Osteocyte (in vitro differentiated cells): ENCODE data around the gene PLXNA4. TPM values are rescaled to one million over a fixed set of nuclear protein-coding genes. Genes with fewer than 3 reads are reported as not detected.

Experiments
- DNase-seq: peaks from one replicate; pipeline ENCODE4 v3.0.0; 2021; ENCODE audit warnings: mixed read lengths; ENCODE audit not compliant: unreplicated experiment; ENCODE audit errors: extremely low spot score
- H3K27ac Mint-ChIP-seq: one replicate; pipeline ENCODE4 v1.8.0; 2021; ENCODE audit warnings: mild to moderate bottlenecking, mixed read lengths; ENCODE audit not compliant: unreplicated experiment
- H3K27me3 Mint-ChIP-seq: one replicate; pipeline ENCODE4 v1.8.0; 2021; ENCODE audit warnings: mixed read lengths; ENCODE audit not compliant: unreplicated experiment
- H3K36me3 Mint-ChIP-seq: one replicate; pipeline ENCODE4 v1.8.0; 2021; ENCODE audit warnings: mixed read lengths; ENCODE audit not compliant: unreplicated experiment
- H3K4me1 Mint-ChIP-seq: one replicate; pipeline ENCODE4 v1.8.0; 2021; ENCODE audit warnings: mixed read lengths; ENCODE audit not compliant: unreplicated experiment
- H3K4me3 Mint-ChIP-seq: one replicate; pipeline ENCODE4 v1.8.0; 2021; ENCODE audit warnings: mild to moderate bottlenecking, moderate library complexity, mixed read lengths; ENCODE audit not compliant: unreplicated experiment
- H3K9me3 Mint-ChIP-seq: one replicate; pipeline ENCODE4 v1.8.0; 2021; ENCODE audit warnings: mixed read lengths; ENCODE audit not compliant: unreplicated experiment
- total RNA-seq: library from RNA; stranded (reverse); gene quantifications from 2 replicates; pipeline ENCODE4 v1.2.1, GENCODE V29; 2021
- TF ChIP-seq, protein P1 (sequence below): fragments of 200-600 bp; sonication (generic); IDR thresholded peaks from 2 replicates; pipeline ENCODE4 v1.5.0; 2021; ENCODE audit warnings: antibody characterized with exemption, mild to moderate bottlenecking, moderate library complexity

Gene PLXNA4
- total RNA-seq, 1 donor from 2014 or later, result 59.0 TPM

DNA sequence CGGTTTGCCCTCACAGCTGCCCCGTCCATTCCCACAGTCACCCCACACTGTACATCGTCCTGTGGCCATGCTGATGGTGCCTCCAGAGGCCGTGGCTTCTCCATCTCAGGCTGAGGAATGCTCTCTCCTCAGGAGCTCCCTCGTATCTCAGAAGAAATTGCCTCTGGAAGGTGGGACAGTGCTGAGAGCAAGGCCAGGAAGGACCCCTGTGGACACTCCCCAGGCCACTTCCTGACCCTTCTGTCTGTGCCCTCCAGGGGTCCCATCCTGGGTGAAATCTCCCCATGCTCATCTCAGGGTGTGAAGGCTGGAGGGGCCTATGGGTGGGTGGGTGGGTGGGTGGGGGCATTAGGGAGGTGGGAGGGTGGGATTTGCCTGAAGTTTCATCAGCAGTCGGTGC is 454.3 kb downstream of the PLXNA4 start:
- Mint-ChIP-seq H3K27me3 (no peaks in the 10 kb centered on the region), H3K4me1 (peaks cover 23% of the 10 kb centered on the region), H3K36me3 (no peaks in the 10 kb centered on the region), H3K9me3 (no peaks in the 10 kb centered on the region), H3K27ac (no peak overlapping the region), H3K4me3 (no peak overlapping the region)
- DNase-seq, result no peak
- TF ChIP-seq, protein P1, sequence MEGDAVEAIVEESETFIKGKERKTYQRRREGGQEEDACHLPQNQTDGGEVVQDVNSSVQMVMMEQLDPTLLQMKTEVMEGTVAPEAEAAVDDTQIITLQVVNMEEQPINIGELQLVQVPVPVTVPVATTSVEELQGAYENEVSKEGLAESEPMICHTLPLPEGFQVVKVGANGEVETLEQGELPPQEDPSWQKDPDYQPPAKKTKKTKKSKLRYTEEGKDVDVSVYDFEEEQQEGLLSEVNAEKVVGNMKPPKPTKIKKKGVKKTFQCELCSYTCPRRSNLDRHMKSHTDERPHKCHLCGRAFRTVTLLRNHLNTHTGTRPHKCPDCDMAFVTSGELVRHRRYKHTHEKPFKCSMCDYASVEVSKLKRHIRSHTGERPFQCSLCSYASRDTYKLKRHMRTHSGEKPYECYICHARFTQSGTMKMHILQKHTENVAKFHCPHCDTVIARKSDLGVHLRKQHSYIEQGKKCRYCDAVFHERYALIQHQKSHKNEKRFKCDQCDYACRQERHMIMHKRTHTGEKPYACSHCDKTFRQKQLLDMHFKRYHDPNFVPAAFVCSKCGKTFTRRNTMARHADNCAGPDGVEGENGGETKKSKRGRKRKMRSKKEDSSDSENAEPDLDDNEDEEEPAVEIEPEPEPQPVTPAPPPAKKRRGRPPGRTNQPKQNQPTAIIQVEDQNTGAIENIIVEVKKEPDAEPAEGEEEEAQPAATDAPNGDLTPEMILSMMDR, result no peak

DNA sequence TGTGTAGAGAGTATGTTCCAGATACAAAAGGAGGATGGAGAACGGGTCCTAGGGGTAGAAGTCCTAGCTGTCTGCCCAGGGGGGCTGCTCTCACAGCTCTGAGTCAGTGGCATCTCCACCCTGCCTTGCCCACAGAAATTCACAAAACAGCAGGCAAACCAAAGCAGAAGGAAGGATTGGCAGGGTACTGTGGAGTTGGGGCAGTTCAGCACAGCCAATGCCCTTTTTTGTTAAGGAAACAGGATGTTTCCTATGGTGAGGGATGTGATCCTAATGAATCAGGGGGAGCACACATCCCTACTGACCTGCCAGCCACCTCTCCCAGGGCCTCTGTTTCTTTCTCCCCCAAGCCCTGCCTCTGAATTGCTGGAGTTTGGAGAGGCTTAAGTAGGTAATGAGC is 457.6 kb downstream of the PLXNA4 start:
- H3K27ac Mint-ChIP-seq, result no peak overlapping the region
- H3K9me3 Mint-ChIP-seq, result no peaks in the 10 kb centered on the region
- H3K27me3 Mint-ChIP-seq, result no peaks in the 10 kb centered on the region
- peaks cover 27% of the 10 kb centered on the region for H3K4me1 Mint-ChIP-seq
- H3K36me3 Mint-ChIP-seq, result no peaks in the 10 kb centered on the region
- DNase-seq, result no peak
- TF ChIP-seq, protein P1, result no peak
- H3K4me3 Mint-ChIP-seq, result no peak overlapping the region

DNA sequence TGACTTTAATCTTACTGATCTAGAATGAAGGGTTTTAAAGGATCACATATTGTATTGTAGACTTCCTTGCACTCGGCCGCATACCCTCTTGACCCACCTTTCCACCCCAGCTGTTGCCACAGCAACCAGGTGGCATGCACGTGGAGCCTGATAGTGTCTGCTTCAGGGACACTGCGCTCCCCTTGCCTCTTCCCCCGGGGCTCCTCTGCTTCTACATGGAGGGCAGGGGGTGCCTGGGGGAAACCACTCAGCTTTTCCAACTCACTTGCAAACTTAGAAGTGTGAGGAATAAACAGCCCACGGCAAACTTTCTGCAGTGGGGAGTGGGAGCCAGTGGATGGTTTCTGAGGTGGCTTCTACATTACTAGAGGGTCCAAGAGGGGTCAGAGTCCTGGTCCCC is 458.6 kb downstream of the PLXNA4 start:
- no peak overlapping the region for H3K4me3 Mint-ChIP-seq
- H3K27ac Mint-ChIP-seq, result no peak overlapping the region
- DNase-seq, result no peak
- no peaks in the 10 kb centered on the region for H3K9me3 Mint-ChIP-seq
- no peaks in the 10 kb centered on the region for H3K36me3 Mint-ChIP-seq
- H3K27me3 Mint-ChIP-seq, result no peaks in the 10 kb centered on the region
- peaks cover 28% of the 10 kb centered on the region for H3K4me1 Mint-ChIP-seq
- TF ChIP-seq, protein P1, result no peak

DNA sequence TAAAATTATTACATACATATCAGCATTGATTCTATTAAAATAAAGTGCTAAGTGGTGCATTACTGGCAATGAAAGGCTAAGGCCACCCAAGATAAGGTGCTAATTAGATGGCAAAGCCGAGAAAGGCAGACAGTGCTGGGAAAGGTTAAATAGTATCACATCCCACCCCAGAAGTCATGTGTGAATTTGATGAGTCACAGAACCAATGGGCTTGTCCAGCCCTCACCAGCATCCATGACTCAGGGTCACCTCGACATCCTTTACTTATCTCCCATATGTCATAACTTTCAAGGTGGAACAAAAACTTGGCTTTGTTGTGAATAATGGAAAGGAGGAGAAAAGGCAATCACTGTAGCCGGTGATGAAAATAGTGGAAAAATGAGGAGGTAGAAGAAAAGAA is 459.1 kb downstream of the PLXNA4 start:
- Mint-ChIP-seq H3K36me3 (no peaks in the 10 kb centered on the region), H3K9me3 (no peaks in the 10 kb centered on the region), H3K27ac (no peak overlapping the region), H3K4me1 (peaks cover 32% of the 10 kb centered on the region), H3K27me3 (no peaks in the 10 kb centered on the region), H3K4me3 (no peak overlapping the region)
- TF ChIP-seq, protein P1, result no peak
- no peak for DNase-seq

DNA sequence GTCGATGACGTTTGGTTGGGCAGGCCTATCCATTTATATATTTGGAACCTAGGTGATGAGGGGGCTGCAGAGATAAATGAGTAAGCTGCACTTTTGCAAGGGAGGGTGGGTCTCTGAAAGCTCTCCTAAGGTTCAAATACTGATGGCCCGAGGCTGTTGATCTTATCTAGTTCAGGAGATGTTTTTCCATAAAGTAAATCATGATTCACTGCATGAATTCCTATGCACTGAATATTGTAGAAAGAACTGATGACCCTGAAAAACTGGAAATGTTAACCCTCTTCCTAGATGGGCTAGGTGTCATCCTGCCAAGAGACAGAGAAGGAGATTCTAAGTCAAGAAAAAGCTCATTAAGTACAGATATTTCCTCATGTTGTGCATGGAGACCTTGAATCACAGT is 459.9 kb downstream of the PLXNA4 start:
- Mint-ChIP-seq H3K4me3 (no peak overlapping the region), H3K36me3 (no peaks in the 10 kb centered on the region), H3K27ac (no peak overlapping the region), H3K9me3 (no peaks in the 10 kb centered on the region), H3K27me3 (no peaks in the 10 kb centered on the region), H3K4me1 (peaks cover 32% of the 10 kb centered on the region)
- DNase-seq, result no peak
- TF ChIP-seq, protein P1, result no peak
